HCT116 (cell line): ENCODE results near the gene ZC3HAV1. TPM values are rescaled to one million over a fixed set of nuclear protein-coding genes. Genes with fewer than 3 reads are reported as not detected.
"Not testable (repeated sequence)": the region's sequence is repeated elsewhere in the genome, so short reads cannot be mapped to it uniquely, and the experiment has no call there.

ENCODE experiments used
- ATAC-seq: fragments of 200-7000 bp; cut with Tn5 transposase; 2 replicates; pipeline ENCODE4 v1.9.1; 2020; ENCODE audit warnings: mild to moderate bottlenecking, moderate library complexity
- BruUV-seq: library from RNA; stranded (reverse); fragments of 400-500 nt; replicated peaks from 2 replicates; lab custom pipeline; 2021; lab: Mats Ljungman, UMichigan
- CTCF ChIA-PET: fragments of 300-600 bp; sonication (Branson Sonifier 250); formaldehyde crosslinking; loops from one replicate; lab custom pipeline; 2021; ENCODE audit warnings: antibody characterized with exemption; lab: Charles Lee
- POLR2A ChIA-PET: fragments of 300-600, 350-600 bp; sonication (Branson Sonifier 250); formaldehyde crosslinking; loops from one replicate; lab custom pipeline; 2021; ENCODE audit warnings: antibody characterized with exemption; lab: Charles Lee
- RAD21 ChIA-PET, 2 experiments: fragments of 300-600 bp; sonication (Branson Sonifier 250); formaldehyde crosslinking; loops; one replicate each; lab custom pipeline; 2023; ENCODE audit warnings: low total read pairs in 2 of 2; ENCODE audit not compliant: uncharacterized antibody in 2 of 2, unreplicated experiment in 2 of 2, low non-redundant PET in 1 of 2; lab: Charles Lee
- DNase-seq: peaks from one replicate; pipeline ENCODE4 v3.0.0-alpha.2; 2010; ENCODE audit warnings: low read depth, low spot score
- H2AFZ ChIP-seq: fragments of 200-600 bp; shearing (Covaris generic), sonication (generic); 2 replicates; pipeline ENCODE4 v1.6.1; 2017; ENCODE audit warnings: low read depth, mixed run types, mixed read lengths, antibody characterized with exemption, low read length; ENCODE audit not compliant: poor library complexity, severe bottlenecking
- H3K27ac ChIP-seq: 2 replicates; pipeline ENCODE4 v1.5.1; 2012; ENCODE audit warnings: low read depth, low read length
- H3K27me3 ChIP-seq: fragments of 200-600 bp; sonication (generic); 2 replicates; pipeline ENCODE4 v1.6.1; 2016; ENCODE audit warnings: mixed run types, low read length, mixed read lengths; ENCODE audit not compliant: insufficient read depth
- H3K36me3 ChIP-seq, 2 experiments: fragments of 200-500 bp in 1 of 2; fragments of 200-600 bp in 1 of 2; sonication (Bioruptor generic) in 1 of 2; sonication (generic) in 1 of 2; 2 replicates each; pipeline versions ENCODE4 v1.5.1 to v1.6.1; 2014 to 2016; ENCODE audit warnings: low read length in 2 of 2, inconsistent platforms in 1 of 2, mixed read lengths in 1 of 2, mixed run types in 1 of 2; ENCODE audit not compliant: insufficient read depth in 2 of 2, control insufficient read depth in 1 of 2
- H3K4me1 ChIP-seq, 2 experiments: fragments of 200-600 bp in 1 of 2; sonication (generic) in 1 of 2; 2 replicates each; pipeline versions ENCODE4 v1.5.1 to v1.6.1; 2012 to 2017; ENCODE audit warnings: low read length in 2 of 2, inconsistent platforms in 1 of 2, mild to moderate bottlenecking in 1 of 2, mixed read lengths in 1 of 2, mixed run types in 1 of 2, moderate library complexity in 1 of 2; ENCODE audit not compliant: insufficient read depth in 2 of 2, control insufficient read depth in 1 of 2
- H3K4me2 ChIP-seq: fragments of 200-600 bp; sonication (generic); 2 replicates; pipeline ENCODE4 v1.6.1; 2017; ENCODE audit warnings: mixed run types, low read length, mixed read lengths
- H3K4me3 ChIP-seq, 2 experiments: fragments of 200-600 bp in 1 of 2; sonication (generic) in 1 of 2; replicated peaks in 1 of 2; 2 replicates each; pipeline ENCODE4 v1.5.1; 2011 to 2016; ENCODE audit warnings: low read length in 2 of 2, control low read depth in 1 of 2, low read depth in 1 of 2, mild to moderate bottlenecking in 1 of 2, mixed read lengths in 1 of 2, mixed run types in 1 of 2
- H3K79me2 ChIP-seq: fragments of 200-600 bp; sonication (generic); 2 replicates; pipeline ENCODE4 v1.6.1; 2017; ENCODE audit warnings: mild to moderate bottlenecking, mixed run types, low read length, moderate library complexity, mixed read lengths; ENCODE audit not compliant: insufficient read depth
- H3K9ac ChIP-seq: fragments of 200-600 bp; sonication (generic); 2 replicates; pipeline ENCODE4 v1.6.1; 2016; ENCODE audit warnings: low read length, mixed read lengths
- H3K9me2 ChIP-seq: fragments of 200-600 bp; sonication (generic), shearing (Covaris generic); 2 replicates; pipeline ENCODE4 v1.6.1; 2017; ENCODE audit warnings: mixed run types, mild to moderate bottlenecking, moderate library complexity; ENCODE audit not compliant: insufficient read depth
- H3K9me3 ChIP-seq, 2 experiments: fragments of 200-500 bp in 1 of 2; fragments of 200-600 bp in 1 of 2; sonication (Bioruptor generic) in 1 of 2; sonication (generic) in 1 of 2; 2 replicates each; pipeline ENCODE4 v1.6.1; 2014 to 2017; ENCODE audit warnings: low read length in 2 of 2, mixed read lengths in 2 of 2, inconsistent platforms in 1 of 2, low read depth in 1 of 2, mild to moderate bottlenecking in 1 of 2, mixed run types in 1 of 2, moderate library complexity in 1 of 2; ENCODE audit not compliant: control insufficient read depth in 1 of 2, insufficient read depth in 1 of 2
- H4K20me1 ChIP-seq: fragments of 200-600 bp; sonication (generic), shearing (Covaris generic); 2 replicates; pipeline ENCODE4 v1.6.1; 2017; ENCODE audit warnings: mixed run types, mild to moderate bottlenecking, moderate library complexity; ENCODE audit not compliant: insufficient read depth
- ATF3 ChIP-seq: IDR thresholded peaks from 2 replicates; pipeline ENCODE4 v1.6.1; 2012
- CTCF ChIP-seq, 3 experiments: fragments of 200-600 bp in 1 of 3; sonication (generic) in 1 of 3; IDR thresholded peaks in 2 of 3; conservative IDR thresholded peaks in 1 of 3; 2 replicates each; pipeline ENCODE4 v1.5.1; 2012 to 2017; ENCODE audit warnings: low read depth in 2 of 3, low read length in 2 of 3, antibody characterized with exemption in 1 of 3, borderline replicate concordance in 1 of 3, control low read depth in 1 of 3, mild to moderate bottlenecking in 1 of 3, mixed read lengths in 1 of 3, mixed run types in 1 of 3, moderate library complexity in 1 of 3; ENCODE audit not compliant: insufficient read depth in 1 of 3
- EGR1 ChIP-seq: IDR thresholded peaks from 2 replicates; pipeline ENCODE4 v1.6.1; 2012; ENCODE audit warnings: low read depth
- EZH2phosphoT487 ChIP-seq: fragments of 200-600 bp; IDR thresholded peaks from 2 replicates; pipeline ENCODE4 v1.6.1; 2018; ENCODE audit warnings: antibody characterized with exemption, borderline replicate concordance
- POLR2A ChIP-seq: IDR thresholded peaks from 2 replicates; pipeline ENCODE4 v1.7.0; 2011; ENCODE audit warnings: borderline replicate concordance; ENCODE audit not compliant: insufficient read depth, insufficient read length; ENCODE audit errors: extremely low read depth
- RAD21 ChIP-seq: IDR thresholded peaks from 2 replicates; pipeline ENCODE4 v1.6.1; 2012; ENCODE audit warnings: low read depth, mild to moderate bottlenecking
- REST ChIP-seq: IDR thresholded peaks from 2 replicates; pipeline ENCODE4 v1.6.1; 2012; ENCODE audit warnings: low read depth
- SRF ChIP-seq: IDR thresholded peaks from 2 replicates; pipeline ENCODE4 v1.6.1; 2012; ENCODE audit warnings: low read depth
- ZBTB33 ChIP-seq: IDR thresholded peaks from 2 replicates; pipeline ENCODE4 v1.6.1; 2011; ENCODE audit warnings: mild to moderate bottlenecking, low read length, moderate library complexity; ENCODE audit not compliant: insufficient replicate concordance; ENCODE audit errors: extremely low read depth
- ZFX ChIP-seq: fragments of 450-650 bp; IDR thresholded peaks from 2 replicates; pipeline ENCODE4 v1.6.1; 2017
- intact Hi-C: fragments of 100-400 bp; cut with micrococcal nuclease; formaldehyde crosslinking; loops from 2 replicates; pipeline ENCODE4 v1.10.0; 2022
- total RNA-seq: library from RNA; stranded (reverse); gene quantifications from one replicate; pipeline ENCODE4 v1.2.1, GENCODE V29; 2021; ENCODE audit not compliant: unreplicated experiment

Gene ZC3HAV1
- total RNA-seq, 1 experiment from 2014 or later = 23.7 TPM

GRCh38 chr7:139106959-139107358 is 2.6 kb downstream of the ZC3HAV1 start (continued):
- no peak for TF ChIP-seq ZBTB33
- TF ChIP-seq SRF = no peak

GRCh38 chr7:139106227-139106626 is 3.3 kb downstream of the ZC3HAV1 start:
- H4K20me1 ChIP-seq, H3K9ac ChIP-seq, BruUV-seq, H3K4me3 ChIP-seq, H3K27ac ChIP-seq, H3K9me3 ChIP-seq, H3K27me3 ChIP-seq, H3K9me2 ChIP-seq, ATAC-seq, H2AFZ ChIP-seq, CTCF ChIA-PET, POLR2A ChIA-PET, H3K36me3 ChIP-seq, RAD21 ChIA-PET, DNase-seq, H3K4me2 ChIP-seq: not testable (repeated sequence)
- Histone ChIP-seq H3K79me2 (peaks cover 68% of the 10 kb centered on the region), H3K4me1 (peaks cover 5 to 21% of the 10 kb centered on the region in 2 experiments; a peak in 3 of 4 replicates)
- intact Hi-C loops = loop anchor here (10.0 kb wide), 2 partner anchors 129 to 239 kb away; partner anchors contain the start of genes FMC1 and UBN2

- Histone ChIP-seq H3K9me2 (no peaks in the 10 kb centered on the region), H3K4me2 (no peak overlapping the region), H3K9ac (no peak overlapping the region), H3K27me3 (no peaks in the 10 kb centered on the region), H3K9me3 (no peaks in the 10 kb centered on the region), H3K79me2 (peaks cover 69% of the 10 kb centered on the region), H3K4me3 (no peak overlapping the region), H2AFZ (no peak overlapping the region), H4K20me1 (0 out of 2 replicates have a peak, but pooled peaks cover 6% of the 10 kb centered on the region), H3K4me1 (peaks cover 5 to 21% of the 10 kb centered on the region in 2 experiments; a peak in 3 of 4 replicates), H3K36me3 (no peaks in the 10 kb centered on the region), H3K27ac (no peak overlapping the region)
- ChIA-PET CTCF (no interaction called here), POLR2A (interaction anchor here (1.5 kb wide), 1 partner anchor 10 kb away, joined by 5 read pairs; no protein-coding TSS in a partner anchor), RAD21 (no interaction called here)
- ATAC-seq = no peak
- BruUV-seq = no TSS peak
- no peak for DNase-seq
- intact Hi-C loops = loop anchor here (10.0 kb wide), 2 partner anchors 129 to 239 kb away; partner anchors contain the start of genes FMC1 and UBN2
- no peak for TF ChIP-seq ATF3
- TF ChIP-seq ZFX = no peak
- no peak for TF ChIP-seq CTCF (IDR thresholded peaks at IDR 0.05 in 2 of 3, conservative IDR thresholded peaks at IDR 0.05 in 1 of 3; ENCODE audit: borderline replicate concordance in 1 of 3, insufficient read depth in 1 of 3, low read depth in 2 of 3, low read length in 2 of 3)
- no peak for TF ChIP-seq POLR2A
- TF ChIP-seq EZH2phosphoT487 = no peak
- no peak for TF ChIP-seq REST
- TF ChIP-seq EGR1 = no peak
- TF ChIP-seq RAD21 = no peak
Measured at GRCh38 chr7:139105484-139105883, 4.0 kb downstream of the ZC3HAV1 start.
